Measurements from ENCODE around the gene ST7. TPM values are rescaled to one million over a fixed set of nuclear protein-coding genes. Genes with fewer than 3 reads are reported as not detected.

The ST7 gene
- total and polyA plus RNA-seq, 2 of the 8 experiments (the other 6 are each of a cell fraction or from before 2014, with no cell fraction given): 16.3 to 18.0 TPM

DNA sequence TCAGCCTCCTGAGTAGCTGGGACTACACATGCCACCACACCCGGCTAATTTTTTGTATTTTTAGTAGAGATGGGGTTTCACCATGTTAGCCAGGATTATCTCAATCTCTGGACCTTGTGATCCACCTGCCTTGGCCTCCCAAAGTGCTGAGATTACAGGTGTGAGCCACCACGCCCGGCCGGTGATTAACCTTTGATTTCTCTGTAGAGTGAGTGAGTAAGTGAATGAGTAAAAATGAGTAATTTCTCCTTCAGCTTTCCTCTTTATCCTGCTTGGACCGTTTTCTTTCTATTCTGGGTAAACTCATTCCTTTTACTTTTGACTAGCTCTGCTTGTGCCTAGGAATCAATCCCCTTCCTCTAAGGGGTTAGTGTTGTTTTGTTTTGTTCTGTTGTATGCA is 36.8 kb downstream of the ST7 start:
- CTCF ChIA-PET (ENCODE audit: partially characterized antibody): interaction anchor here (0.7 to 3.5 kb wide), 10 partner anchors 9 to 137 kb away, joined by 3 to 27 read pairs (median 8); no protein-coding TSS in a partner anchor
- WGBS, 2 experiments (ENCODE audit: extremely low coverage in 1 of 2, insufficient coverage in 1 of 2, insufficient read length in 1 of 2, insufficient replicate concordance in 2 of 2, low coverage in 1 of 2, low lambda C conversion rate in 2 of 2, missing lambda C conversion rate in 1 of 2): 86% methylated on average over 5 of the region's 5 CpGs; no CpG with 5 or more reads in 1 of the 2 experiments

More for the DNA sequence above, 36.8 kb downstream of the ST7 start:
- Histone ChIP-seq H3K23ac (ENCODE audit: insufficient read length) (no peak overlapping the region), H3K14ac (ENCODE audit: insufficient read length) (no peak overlapping the region), H2BK120ac (replicated peaks; ENCODE audit: low read depth, low read length) (no peak overlapping the region), H2AFZ (ENCODE audit: low read length) (no peak overlapping the region), H3K4me2 (ENCODE audit: insufficient read depth in 1 of 2, low read depth in 2 of 2, low read length in 2 of 2) (no peak overlapping the region), H3K36me3 (ENCODE audit: control insufficient read depth in 2 of 4, insufficient read depth in 4 of 4, low read length in 3 of 4) (peaks cover 0 to 6% (median 2%) of the 10 kb centered on the region in 4 experiments; a peak in 3 of 8 replicates), H4K20me1 (replicated peaks in 1 of 2; ENCODE audit: control insufficient read depth in 1 of 2, insufficient read depth in 2 of 2, low read length in 2 of 2) (no peaks in the 10 kb centered on the region), H2BK15ac (ENCODE audit: low read length) (no peak overlapping the region), H3K27me3 (replicated peaks in 1 of 4; ENCODE audit: control insufficient read depth in 3 of 4, extremely low read depth in 1 of 4, insufficient read depth in 3 of 4, low read length in 3 of 4) (no peaks in the 10 kb centered on the region), H4K8ac (ENCODE audit: extremely low read depth, insufficient read depth, low read length) (no peak overlapping the region), H3K79me2 (ENCODE audit: control insufficient read depth in 1 of 2, insufficient read depth in 2 of 2, low read length in 2 of 2) (peaks cover 0 to 4% of the 10 kb centered on the region in 2 experiments; a peak in 2 of 4 replicates), H3K9ac (replicated peaks in 1 of 4; ENCODE audit: extremely low read depth in 1 of 4, low read depth in 3 of 4, low read length in 3 of 4) (no peak overlapping the region), H4K91ac (replicated peaks; ENCODE audit: insufficient read length, low read length) (no peak overlapping the region), H3K4me3 (ENCODE audit: extremely low read depth in 1 of 4, insufficient read depth in 2 of 4, low read depth in 3 of 4, low read length in 4 of 4) (no peak overlapping the region), H3K79me1 (ENCODE audit: low read depth, low read length) (no peaks in the 10 kb centered on the region), H3K23me2 (ENCODE audit: low read depth, low read length) (no peaks in the 10 kb centered on the region), H3K27ac (ENCODE audit: low read depth, low read length) (no peak overlapping the region), H2AK5ac (ENCODE audit: low read depth, low read length) (no peak overlapping the region), H3K9me3 (ENCODE audit: insufficient read depth in 2 of 2, low read depth in 1 of 2, low read length in 1 of 2) (peaks cover 14 to 19% of the 10 kb centered on the region in 2 experiments), H3K18ac (ENCODE audit: extremely low read depth, low read length) (no peak overlapping the region), H2BK20ac (ENCODE audit: low read length) (no peak overlapping the region), H2BK5ac (ENCODE audit: low read depth, low read length) (no peak overlapping the region), H3K56ac (replicated peaks; ENCODE audit: insufficient read length, low read depth, low read length) (no peak overlapping the region), H3K4ac (replicated peaks; ENCODE audit: insufficient read length, low read depth, low read length) (no peak overlapping the region), H4K5ac (ENCODE audit: insufficient read length, low read depth, low read length) (no peak overlapping the region), H2BK12ac (ENCODE audit: low read depth, low read length) (no peak overlapping the region), H3K4me1 (replicated peaks in 1 of 4; ENCODE audit: control insufficient read depth in 3 of 4, insufficient read depth in 4 of 4, low read length in 3 of 4) (no peaks in the 10 kb centered on the region)
- DNase-seq (ENCODE audit: low read depth in 1 of 2, low spot score in 2 of 2): no peak
- no peak for TF ChIP-seq POLR2AphosphoS5 (IDR thresholded peaks at IDR 0.05; ENCODE audit: low read depth, low read length)
- no peak for TF ChIP-seq HDAC2 (IDR thresholded peaks at IDR 0.05; ENCODE audit: borderline replicate concordance in 1 of 2, low read depth in 2 of 2, low read length in 2 of 2)
- no peak for TF ChIP-seq CEBPB (IDR thresholded peaks at IDR 0.05; ENCODE audit: low read depth, low read length)
- TF ChIP-seq TAF7 (optimal IDR thresholded peaks at IDR 0.05; ENCODE audit: borderline replicate concordance, low read depth, low read length): no peak
- TF ChIP-seq, protein P1, sequence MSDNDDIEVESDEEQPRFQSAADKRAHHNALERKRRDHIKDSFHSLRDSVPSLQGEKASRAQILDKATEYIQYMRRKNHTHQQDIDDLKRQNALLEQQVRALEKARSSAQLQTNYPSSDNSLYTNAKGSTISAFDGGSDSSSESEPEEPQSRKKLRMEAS (IDR thresholded peaks at IDR 0.05): no peak
- no peak for TF ChIP-seq GABPA (IDR thresholded peaks at IDR 0.05; ENCODE audit: borderline replicate concordance, insufficient read depth, low read length)
- POLR2A ChIA-PET (ENCODE audit: partially characterized antibody): no interaction called here
- no peak for FAIRE-seq

Data from H1 (cell line).